GM21526 (cell line): ENCODE results near the gene TRIM6.
A peak's percentile ranks its signal among the peaks of the same experiment; 100 is the strongest.
"Not testable (repeated sequence)": the region's sequence is repeated elsewhere in the genome, so short reads cannot be mapped to it uniquely, and the experiment has no call there.

Source experiments
- ATAC-seq: cut with Tn5 transposase; IDR thresholded peaks from one replicate; pipeline ENCODE4 v1.9.1; 2021; ENCODE audit warnings: moderate library complexity; ENCODE audit not compliant: unreplicated experiment, low FRiP score

The TRIM6 gene

GRCh38 chr11:5602791-5603190 is 6.4 kb downstream of the TRIM6 start:
- not testable (repeated sequence) for ATAC-seq

DNA sequence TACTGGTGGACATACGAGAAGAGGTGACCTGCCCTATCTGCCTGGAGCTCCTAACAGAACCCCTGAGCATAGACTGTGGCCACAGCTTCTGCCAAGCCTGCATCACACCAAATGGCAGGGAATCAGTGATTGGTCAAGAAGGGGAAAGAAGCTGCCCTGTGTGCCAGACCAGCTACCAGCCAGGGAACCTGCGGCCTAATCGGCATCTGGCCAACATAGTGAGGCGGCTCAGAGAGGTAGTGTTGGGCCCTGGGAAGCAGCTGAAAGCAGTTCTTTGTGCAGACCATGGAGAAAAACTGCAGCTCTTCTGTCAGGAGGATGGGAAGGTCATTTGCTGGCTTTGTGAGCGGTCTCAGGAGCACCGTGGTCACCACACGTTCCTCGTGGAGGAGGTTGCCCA is 6.9 kb downstream of the TRIM6 start:
- ATAC-seq = no peak

DNA sequence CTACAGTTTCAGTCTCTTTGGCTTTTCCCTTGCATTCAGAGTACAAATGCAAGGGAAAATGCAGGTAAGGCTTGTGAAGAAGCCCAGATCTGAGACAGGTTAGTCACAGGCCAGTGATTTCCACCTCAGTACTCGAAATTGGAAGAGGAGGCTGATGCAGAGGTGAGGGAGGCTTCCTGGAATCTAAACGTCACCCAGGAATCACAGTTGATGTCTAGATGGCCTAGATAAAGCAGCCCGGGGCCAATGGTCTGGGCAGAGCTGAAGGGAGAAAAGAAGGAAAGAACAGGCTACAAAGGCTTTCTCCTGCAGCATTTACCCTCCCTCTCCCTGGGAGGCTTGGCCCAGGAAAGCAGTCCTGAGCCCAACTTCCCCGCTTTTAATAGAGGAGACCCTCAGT is 8.5 kb downstream of the TRIM6 start:
- ATAC-seq = no peak

- ATAC-seq = no peak
These were observed 9.4 kb downstream of the TRIM6 start for GRCh38 chr11:5605849-5606248.

DNA sequence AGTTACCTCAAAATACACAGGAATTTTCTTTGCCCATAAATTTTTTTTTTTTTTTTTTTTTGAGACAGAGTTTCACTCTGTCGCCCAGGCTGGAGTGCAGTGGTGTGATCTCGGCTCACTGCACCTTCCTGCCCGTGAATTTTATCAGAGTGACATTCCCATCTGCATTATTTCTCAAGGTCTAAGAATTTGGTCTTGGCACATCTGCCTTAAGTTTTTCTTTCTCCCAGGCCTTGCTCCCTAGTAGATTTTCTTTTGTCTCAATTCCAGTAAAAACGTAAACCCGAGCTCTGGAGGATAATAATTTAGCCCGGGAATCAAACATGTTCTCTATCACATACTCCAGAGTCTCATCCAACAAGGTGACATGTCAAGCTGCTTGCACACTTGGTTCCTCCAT is 12.4 kb downstream of the TRIM6 start:
- ATAC-seq = no peak

DNA sequence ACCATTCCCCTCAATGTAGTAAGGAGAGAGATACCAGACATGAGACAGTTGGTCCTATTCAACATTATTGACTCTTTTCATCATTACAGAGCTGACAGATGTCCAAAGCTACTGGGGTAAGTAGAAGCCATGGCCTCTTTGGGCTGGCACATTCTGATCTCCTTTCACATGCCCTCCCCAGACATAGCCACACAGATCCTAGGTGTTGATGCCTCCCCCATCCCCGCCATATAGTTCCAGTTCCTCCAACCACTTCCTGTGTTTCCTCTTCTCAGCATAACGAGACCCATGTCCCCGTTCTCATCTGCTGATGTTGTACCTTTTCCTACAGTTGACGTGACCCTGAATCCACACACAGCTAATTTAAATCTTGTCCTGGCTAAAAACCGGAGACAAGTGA is 14.0 kb downstream of the TRIM6 start:
- ATAC-seq = no peak

- ATAC-seq = no peak
These were observed 15.2 kb downstream of the TRIM6 start for GRCh38 chr11:5611627-5612026.

- ATAC-seq = no peak
These were observed 22.4 kb downstream of the TRIM6 start for GRCh38 chr11:5618807-5619206.

- ATAC-seq = no peak
These were observed 24.4 kb downstream of the TRIM6 start for GRCh38 chr11:5620651-5621521.

- no peak for ATAC-seq
These were observed 25.1 kb downstream of the TRIM6 start for GRCh38 chr11:5621580-5621979.

DNA sequence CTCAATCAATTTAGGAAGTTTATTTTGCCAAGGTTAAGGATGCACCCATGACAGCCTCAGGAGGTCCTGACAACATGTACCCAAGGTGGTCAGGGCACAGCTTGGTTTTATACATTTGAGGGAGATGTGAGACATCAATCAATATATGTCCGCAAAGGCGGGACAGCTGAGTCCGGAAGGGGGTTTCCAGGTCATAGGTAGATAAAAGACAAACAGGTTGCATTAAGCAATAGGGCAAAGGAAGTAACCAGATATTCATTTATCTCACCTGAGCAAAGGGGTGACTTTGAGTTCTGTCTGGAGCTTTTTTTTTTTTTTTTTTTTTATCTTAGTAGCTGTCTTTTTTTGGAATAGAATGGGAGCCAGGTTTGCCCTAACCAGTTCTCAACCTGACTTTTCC is 26.4 kb downstream of the TRIM6 start:
- ATAC-seq = no peak

GRCh38 chr11:5624489-5625279 is 28.2 kb downstream of the TRIM6 start, which contains the start of gene TRIM34:
Gene TRIM34 (plus strand): TSS chr11:5625001. CDS start chr11:5632332, 7,331 bp downstream.
- ATAC-seq = peak; percentile 97

GRCh38 chr11:5625281-5625680 is 28.8 kb downstream of the TRIM6 start:
- ATAC-seq = peak; percentile 8

GRCh38 chr11:5626196-5626595 is 29.8 kb downstream of the TRIM6 start:
- no peak for ATAC-seq

DNA sequence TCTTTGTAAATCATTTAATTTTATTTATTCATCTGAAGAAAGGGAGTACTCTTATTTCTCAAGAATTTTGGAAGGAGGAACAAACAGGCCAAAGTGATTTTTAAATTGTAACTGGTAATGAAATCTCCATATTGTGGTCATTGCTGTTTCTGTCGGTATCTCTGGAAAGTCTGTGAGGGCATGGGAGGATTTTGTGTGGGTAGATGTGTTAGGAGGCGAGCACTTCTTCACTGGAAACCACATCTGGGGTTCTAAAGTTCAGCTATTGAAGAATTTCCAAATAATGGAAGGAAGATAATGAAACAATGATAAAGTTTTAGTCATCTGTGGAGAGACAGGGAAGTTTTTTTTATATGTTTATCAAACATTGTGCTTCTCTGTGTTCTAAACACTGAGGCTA is 35.0 kb downstream of the TRIM6 start:
- ATAC-seq = peak; percentile 12

DNA sequence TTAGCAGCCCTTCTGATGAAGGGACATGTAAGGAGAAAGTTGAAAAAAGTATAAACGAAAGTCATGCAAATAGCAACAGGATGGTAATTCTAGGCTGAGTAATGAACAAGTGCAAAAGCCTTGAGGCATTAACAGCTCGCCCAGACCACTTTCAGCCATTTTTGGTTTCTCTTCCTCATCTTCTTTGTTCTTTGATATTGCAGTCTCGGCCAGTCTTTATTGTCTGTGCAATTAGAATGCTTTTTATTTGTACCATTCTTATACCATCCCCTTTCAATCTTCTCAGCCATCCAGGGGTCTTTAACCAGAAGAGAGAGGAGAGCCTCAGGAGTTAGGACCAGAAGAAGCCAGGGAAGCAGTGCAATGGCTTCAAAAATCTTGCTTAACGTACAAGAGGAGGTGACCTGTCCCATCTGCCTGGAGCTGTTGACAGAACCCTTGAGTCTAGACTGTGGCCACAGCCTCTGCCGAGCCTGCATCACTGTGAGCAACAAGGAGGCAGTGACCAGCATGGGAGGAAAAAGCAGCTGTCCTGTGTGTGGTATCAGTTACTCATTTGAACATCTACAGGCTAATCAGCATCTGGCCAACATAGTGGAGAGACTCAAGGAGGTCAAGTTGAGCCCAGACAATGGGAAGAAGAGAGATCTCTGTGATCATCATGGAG is 35.7 kb downstream of the TRIM6 start:
- ATAC-seq = peak; percentile 96

GRCh38 chr11:5639953-5640352 is 43.5 kb downstream of the TRIM6 start:
- no peak for ATAC-seq

- no peak for ATAC-seq
These were observed 47.1 kb downstream of the TRIM6 start for GRCh38 chr11:5643585-5643984.

GRCh38 chr11:5646139-5646538 is 49.7 kb downstream of the TRIM6 start:
- ATAC-seq = no peak

- no peak for ATAC-seq
These were observed 59.0 kb downstream of the TRIM6 start for GRCh38 chr11:5655474-5655873.

DNA sequence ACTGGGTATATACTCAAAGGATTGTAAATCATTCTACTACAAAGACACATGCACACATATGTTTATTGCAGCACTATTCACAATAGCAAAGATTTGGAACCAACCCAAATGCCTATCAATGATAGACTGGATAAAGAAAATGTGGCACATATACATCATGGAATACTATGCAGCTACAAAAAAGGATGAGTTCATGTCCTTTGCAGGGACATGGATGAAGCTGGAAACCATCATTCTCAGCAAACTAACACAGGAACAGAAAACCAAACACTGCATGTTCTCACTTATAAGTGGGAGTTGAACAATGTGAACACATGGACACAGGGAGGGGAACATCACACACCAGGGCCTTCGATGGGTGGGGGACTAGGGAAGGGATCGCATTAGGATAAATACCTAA is 60.5 kb downstream of the TRIM6 start:
- not testable (repeated sequence) for ATAC-seq
